Epithelial cell of proximal tubule (primary cell): Measurements from ENCODE around the gene MARCHF10. TPM values are rescaled to one million over a fixed set of nuclear protein-coding genes. Genes with fewer than 3 reads are reported as not detected.
A peak's percentile ranks its signal among the peaks of the same experiment; 100 is the strongest.

Experiments used
- DNase-seq: peaks from one replicate; pipeline ENCODE4 v3.0.0-alpha.2; 2011; ENCODE audit warnings: low read depth
- H3K4me3 ChIP-seq: 2 replicates; pipeline ENCODE4 v1.5.1; 2011; ENCODE audit warnings: low read depth, mild to moderate bottlenecking, low read length
- total RNA-seq: library from RNA; depleted of rRNA; stranded (reverse); fragments of >200 nt; gene quantifications from 2 replicates; pipeline ENCODE4 v1.2.3, GENCODE V29; 2015
- TF ChIP-seq, protein P1 (sequence below): conservative IDR thresholded peaks from 2 replicates; pipeline ENCODE4 v1.5.1; 2012; ENCODE audit warnings: low read depth, mild to moderate bottlenecking, low read length

The MARCHF10 gene
- total RNA-seq, 1 donor from 2014 or later: 4.8 TPM

GRCh38 chr17:62722625-62723024 is 85.5 kb downstream of the MARCHF10 start:
- no peak overlapping the region for H3K4me3 ChIP-seq
- no peak for DNase-seq
- TF ChIP-seq, protein P1, sequence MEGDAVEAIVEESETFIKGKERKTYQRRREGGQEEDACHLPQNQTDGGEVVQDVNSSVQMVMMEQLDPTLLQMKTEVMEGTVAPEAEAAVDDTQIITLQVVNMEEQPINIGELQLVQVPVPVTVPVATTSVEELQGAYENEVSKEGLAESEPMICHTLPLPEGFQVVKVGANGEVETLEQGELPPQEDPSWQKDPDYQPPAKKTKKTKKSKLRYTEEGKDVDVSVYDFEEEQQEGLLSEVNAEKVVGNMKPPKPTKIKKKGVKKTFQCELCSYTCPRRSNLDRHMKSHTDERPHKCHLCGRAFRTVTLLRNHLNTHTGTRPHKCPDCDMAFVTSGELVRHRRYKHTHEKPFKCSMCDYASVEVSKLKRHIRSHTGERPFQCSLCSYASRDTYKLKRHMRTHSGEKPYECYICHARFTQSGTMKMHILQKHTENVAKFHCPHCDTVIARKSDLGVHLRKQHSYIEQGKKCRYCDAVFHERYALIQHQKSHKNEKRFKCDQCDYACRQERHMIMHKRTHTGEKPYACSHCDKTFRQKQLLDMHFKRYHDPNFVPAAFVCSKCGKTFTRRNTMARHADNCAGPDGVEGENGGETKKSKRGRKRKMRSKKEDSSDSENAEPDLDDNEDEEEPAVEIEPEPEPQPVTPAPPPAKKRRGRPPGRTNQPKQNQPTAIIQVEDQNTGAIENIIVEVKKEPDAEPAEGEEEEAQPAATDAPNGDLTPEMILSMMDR: no peak

DNA sequence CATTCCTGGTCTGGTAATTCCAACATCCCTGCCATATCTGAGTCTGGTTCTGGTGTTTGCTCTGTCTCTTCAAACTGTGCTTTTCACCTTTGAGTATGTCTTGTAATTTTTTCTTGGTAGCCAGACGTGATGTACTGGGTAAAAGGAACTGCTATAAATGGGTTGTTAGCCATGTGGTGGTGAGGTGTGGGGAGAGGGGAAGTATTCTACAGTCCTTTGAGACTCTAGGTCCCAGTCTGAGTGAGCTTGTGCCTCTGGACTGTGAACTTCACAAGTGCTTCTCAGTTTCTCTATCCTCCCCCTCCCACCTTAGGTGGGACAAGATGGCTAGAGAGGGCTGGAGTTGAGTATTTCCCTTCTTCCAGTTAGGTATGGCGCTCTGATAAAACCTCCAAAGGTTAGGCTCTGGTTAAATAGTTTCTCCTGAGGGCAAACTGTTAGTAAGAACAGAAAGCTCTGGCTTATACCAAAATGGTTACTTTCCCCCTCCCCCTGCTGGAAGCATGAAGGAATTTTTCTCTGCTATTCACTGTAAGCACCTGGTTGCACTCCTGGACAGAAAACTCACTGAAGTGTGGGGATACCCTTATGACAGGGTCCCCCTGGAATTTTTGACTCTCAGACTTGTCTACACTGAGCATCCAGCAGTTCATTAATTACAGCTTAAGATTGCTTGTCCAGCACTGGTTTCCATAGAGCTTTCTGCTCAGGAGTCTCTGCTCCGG is 87.8 kb downstream of the MARCHF10 start:
- TF ChIP-seq, protein P1: peak; percentile 45
- DNase-seq: peak; percentile 80
- H3K4me3 ChIP-seq: no peak overlapping the region

GRCh38 chr17:62719586-62719985 is 88.5 kb downstream of the MARCHF10 start:
- H3K4me3 ChIP-seq: no peak overlapping the region
- TF ChIP-seq, protein P1: no peak
- DNase-seq: no peak

DNA sequence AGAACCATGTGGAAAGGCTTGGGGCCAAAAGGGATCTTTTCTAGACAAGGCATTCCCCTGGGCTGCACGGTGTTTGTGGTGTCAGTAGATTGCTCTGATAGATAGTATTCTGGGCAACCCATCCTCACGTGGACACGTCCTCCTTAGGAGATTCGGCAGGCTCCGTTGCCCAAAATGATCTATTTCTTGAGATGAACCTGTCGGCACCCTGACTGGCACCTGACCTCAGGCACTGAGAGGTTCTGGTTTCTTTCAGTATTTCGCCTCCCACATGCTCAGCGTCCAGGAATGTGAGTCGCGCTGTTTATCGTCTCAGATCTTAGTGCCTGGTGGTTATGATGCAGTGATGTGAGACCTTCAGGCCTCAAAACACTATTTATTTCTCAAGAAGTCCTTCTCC is 89.7 kb downstream of the MARCHF10 start:
- TF ChIP-seq, protein P1: no peak
- peak; percentile 78 for DNase-seq
- H3K4me3 ChIP-seq: no peak overlapping the region

DNA sequence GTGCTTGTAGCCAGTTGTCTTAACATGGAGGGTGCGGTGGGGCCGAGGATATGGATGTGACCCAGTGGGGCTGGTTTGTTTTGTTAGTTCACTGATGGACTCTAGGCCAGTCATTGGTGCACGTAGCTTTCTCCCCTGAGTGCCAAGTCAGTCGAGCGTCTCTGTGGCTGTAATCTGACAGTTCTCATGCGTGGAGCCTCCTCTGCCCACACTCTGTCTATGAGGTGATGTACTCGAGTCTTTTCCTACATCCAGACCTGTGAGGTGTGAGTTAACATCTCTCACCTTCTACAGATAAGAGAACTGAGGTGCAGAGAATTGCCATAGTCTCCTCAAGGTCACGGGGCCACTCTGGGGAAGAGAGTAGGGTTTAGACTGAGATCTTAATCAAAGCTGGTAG is 90.2 kb downstream of the MARCHF10 start:
- no peak for DNase-seq
- H3K4me3 ChIP-seq: no peak overlapping the region
- TF ChIP-seq, protein P1: no peak

- H3K4me3 ChIP-seq: no peak overlapping the region
- TF ChIP-seq, protein P1: no peak
- no peak for DNase-seq
These were observed 90.6 kb downstream of the MARCHF10 start for GRCh38 chr17:62717589-62717855.

GRCh38 chr17:62716834-62717588 is 91.1 kb downstream of the MARCHF10 start:
- no peak overlapping the region for H3K4me3 ChIP-seq
- TF ChIP-seq, protein P1: no peak
- no peak for DNase-seq
